ENCODE measurements around the gene MEIKIN.

MEIKIN gene

GRCh38 chr5:131810510-131811249 lies 134.8 kb downstream of the MEIKIN start:
- no peak for DNase-seq (ENCODE audit: low read depth)
- in situ Hi-C loops (cut with HindIII; ENCODE audit: low sequenced_read_pairs) = no loop called here
- peak; percentile 31 for TF ChIP-seq CTCF (IDR thresholded peaks at IDR 0.05; ENCODE audit: low read depth, low read length, missing control alignments)
- no peak overlapping the region for H3K4me3 ChIP-seq (ENCODE audit: low read depth, low read length)

- in situ Hi-C loops (cut with HindIII; ENCODE audit: low sequenced_read_pairs) = no loop called here
- TF ChIP-seq CTCF (IDR thresholded peaks at IDR 0.05; ENCODE audit: low read depth, low read length, missing control alignments) = no peak
- peak within 1 kb of the TSS; percentile 95 for H3K4me3 ChIP-seq (ENCODE audit: low read depth, low read length)
- peak; percentile 90 for DNase-seq (ENCODE audit: low read depth)
These were observed 148.4 kb downstream of the MEIKIN start, which contains the start of gene FNIP1 for GRCh38 chr5:131796793-131797693. TSS of gene FNIP1 (minus strand) at chr5:131797017. CDS start at chr5:131796921, 96 bp downstream.

GRCh38 chr5:131795879-131796792 lies 149.3 kb downstream of the MEIKIN start:
- DNase-seq (ENCODE audit: low read depth) = peak; percentile 20
- in situ Hi-C loops (cut with HindIII; ENCODE audit: low sequenced_read_pairs) = no loop called here
- no peak for TF ChIP-seq CTCF (IDR thresholded peaks at IDR 0.05; ENCODE audit: low read depth, low read length, missing control alignments)
- H3K4me3 ChIP-seq (ENCODE audit: low read depth, low read length) = peak overlapping the region; percentile 95

- TF ChIP-seq CTCF (IDR thresholded peaks at IDR 0.05; ENCODE audit: low read depth, low read length, missing control alignments) = no peak
- peak overlapping the region; percentile 95 for H3K4me3 ChIP-seq (ENCODE audit: low read depth, low read length)
- no peak for DNase-seq (ENCODE audit: low read depth)
- in situ Hi-C loops (cut with HindIII; ENCODE audit: low sequenced_read_pairs) = no loop called here
These were observed 150.2 kb downstream of the MEIKIN start for GRCh38 chr5:131795228-131795627.

- no peak overlapping the region for H3K4me3 ChIP-seq (ENCODE audit: low read depth, low read length)
- TF ChIP-seq CTCF (IDR thresholded peaks at IDR 0.05; ENCODE audit: low read depth, low read length, missing control alignments) = no peak
- in situ Hi-C loops (cut with HindIII; ENCODE audit: low sequenced_read_pairs) = no loop called here
- DNase-seq (ENCODE audit: low read depth) = no peak
These were observed 150.9 kb downstream of the MEIKIN start for GRCh38 chr5:131794586-131794985.

GRCh38 chr5:131792896-131793295 lies 152.6 kb downstream of the MEIKIN start:
- H3K4me3 ChIP-seq (ENCODE audit: low read depth, low read length) = no peak overlapping the region
- in situ Hi-C loops (cut with HindIII; ENCODE audit: low sequenced_read_pairs) = no loop called here
- no peak for DNase-seq (ENCODE audit: low read depth)
- TF ChIP-seq CTCF (IDR thresholded peaks at IDR 0.05; ENCODE audit: low read depth, low read length, missing control alignments) = no peak
